Skin of body (tissue), 2 donors: ENCODE results near the gene OR2F1. TPM values are rescaled to one million over a fixed set of nuclear protein-coding genes. Genes with fewer than 3 reads are reported as not detected.
"Not testable (repeated sequence)": the region's sequence is repeated elsewhere in the genome, so short reads cannot be mapped to it uniquely, and the experiment has no call there.

ENCODE experiments used
- DNase-seq: peaks from one replicate; lab custom pipeline; 2025; lab: John Stamatoyannopoulos, UW
- total RNA-seq: library from RNA; depleted of rRNA; stranded (reverse); fragments of >200 nt; gene quantifications from one replicate; pipeline ENCODE4 v1.2.3, GENCODE V29; 2014

OR2F1 gene
- total RNA-seq, 1 donor from 2014 or later = not detected

DNA sequence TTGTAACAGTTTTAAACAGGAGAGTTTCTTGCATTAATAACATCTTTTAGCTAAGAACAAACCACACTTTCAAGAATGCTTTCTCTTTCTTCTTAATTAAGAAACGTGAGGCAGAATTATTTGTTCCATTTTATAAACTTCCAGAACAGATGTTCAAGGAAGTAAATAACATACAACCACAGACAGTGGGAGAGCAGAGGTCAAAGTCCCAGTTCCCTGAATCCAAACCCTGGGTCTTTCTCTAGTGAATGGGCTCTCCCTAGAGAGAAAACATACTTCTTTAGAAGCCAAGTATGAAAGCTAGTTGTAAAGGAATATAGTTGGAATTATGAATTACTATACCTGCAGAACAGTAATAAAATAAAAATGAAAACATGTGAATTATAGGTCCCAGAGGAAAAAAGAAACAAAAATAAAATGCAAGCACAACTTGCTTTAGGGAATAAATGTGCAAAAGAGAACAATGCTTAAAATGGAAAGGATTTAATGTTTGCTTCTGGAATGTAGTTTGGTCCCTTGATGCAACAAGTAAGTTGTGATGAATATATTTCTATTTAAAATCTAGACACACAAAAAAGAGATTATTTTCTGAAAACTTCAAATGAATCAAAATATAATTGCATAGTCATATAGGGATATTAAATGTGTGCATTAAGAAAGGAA is 51.5 kb downstream of the OR2F1 start:
- no peak for DNase-seq

DNA sequence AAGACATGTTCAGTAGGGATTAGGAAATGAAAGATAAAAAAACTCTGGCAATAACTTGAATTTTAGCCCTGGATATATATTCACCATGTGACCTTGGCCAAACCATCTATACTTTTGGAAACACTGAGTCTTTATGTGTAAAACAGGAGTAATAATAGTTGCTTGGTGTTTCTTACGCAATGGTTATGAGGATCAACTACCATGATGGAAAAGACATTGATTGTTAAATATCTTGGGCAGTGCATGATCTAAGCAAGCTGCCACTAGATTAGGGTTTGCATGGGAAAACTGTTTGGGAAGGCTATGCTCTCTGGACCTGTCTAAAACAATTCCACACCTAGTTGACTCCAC is 52.0 kb downstream of the OR2F1 start:
- no peak for DNase-seq

DNA sequence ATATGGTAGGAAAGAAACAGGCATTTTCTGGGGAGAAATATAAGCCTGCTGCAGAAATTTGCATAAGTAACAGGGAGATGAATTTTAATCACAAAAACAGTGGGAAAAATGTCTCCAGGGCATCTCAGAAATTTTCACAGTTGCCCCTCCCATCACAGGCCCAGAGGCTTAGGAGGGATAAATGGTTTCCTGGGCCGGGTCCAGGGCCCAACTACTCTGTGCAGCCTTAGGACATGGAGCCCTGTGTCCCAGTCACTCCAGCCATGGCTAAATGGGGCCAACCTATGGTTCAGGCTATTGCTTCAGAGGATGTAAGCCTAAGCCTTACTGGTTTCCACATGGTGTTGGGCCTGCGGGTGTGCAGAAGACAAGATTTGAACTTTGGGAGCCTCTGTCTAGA is 54.7 kb downstream of the OR2F1 start:
- DNase-seq = no peak

DNA sequence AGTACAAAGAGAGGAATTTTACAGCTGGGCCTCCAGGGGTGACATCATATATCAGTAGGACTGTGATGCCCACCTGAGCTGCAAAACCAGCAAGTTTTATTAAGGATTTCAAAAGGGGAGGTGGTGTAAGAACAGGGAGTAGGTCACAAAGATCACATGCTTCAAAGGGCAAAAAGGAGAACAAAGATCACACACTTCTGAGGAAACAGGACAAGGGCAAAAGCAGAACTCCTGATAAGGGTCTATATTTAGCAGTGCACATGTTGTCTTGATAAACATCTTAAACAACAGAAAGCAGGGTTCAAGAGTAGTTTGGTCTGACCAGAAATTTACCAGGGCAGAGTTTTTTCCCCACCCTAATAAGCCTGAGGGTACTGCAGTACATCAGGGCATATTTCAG is 55.4 kb downstream of the OR2F1 start:
- DNase-seq = not testable (repeated sequence)

DNA sequence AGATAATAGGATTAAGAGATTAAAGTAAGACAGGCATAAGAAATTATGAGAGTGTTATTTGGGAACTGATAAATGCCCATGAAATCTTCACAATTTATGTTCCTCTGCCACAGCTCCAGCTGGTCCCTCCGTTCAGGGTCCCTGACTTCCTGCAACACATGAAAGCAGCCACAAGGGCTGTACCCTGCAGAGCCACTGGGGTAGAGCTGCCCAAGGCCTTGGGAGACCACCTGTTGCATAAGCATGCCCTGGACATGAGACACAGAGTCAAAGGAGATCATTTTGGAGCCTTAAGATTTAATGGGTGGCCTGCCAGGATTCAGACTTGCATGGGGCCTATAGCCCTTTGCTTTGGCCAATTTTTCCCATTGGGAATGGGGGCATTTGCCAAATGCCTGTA is 56.2 kb downstream of the OR2F1 start:
- DNase-seq = not testable (repeated sequence)

DNA sequence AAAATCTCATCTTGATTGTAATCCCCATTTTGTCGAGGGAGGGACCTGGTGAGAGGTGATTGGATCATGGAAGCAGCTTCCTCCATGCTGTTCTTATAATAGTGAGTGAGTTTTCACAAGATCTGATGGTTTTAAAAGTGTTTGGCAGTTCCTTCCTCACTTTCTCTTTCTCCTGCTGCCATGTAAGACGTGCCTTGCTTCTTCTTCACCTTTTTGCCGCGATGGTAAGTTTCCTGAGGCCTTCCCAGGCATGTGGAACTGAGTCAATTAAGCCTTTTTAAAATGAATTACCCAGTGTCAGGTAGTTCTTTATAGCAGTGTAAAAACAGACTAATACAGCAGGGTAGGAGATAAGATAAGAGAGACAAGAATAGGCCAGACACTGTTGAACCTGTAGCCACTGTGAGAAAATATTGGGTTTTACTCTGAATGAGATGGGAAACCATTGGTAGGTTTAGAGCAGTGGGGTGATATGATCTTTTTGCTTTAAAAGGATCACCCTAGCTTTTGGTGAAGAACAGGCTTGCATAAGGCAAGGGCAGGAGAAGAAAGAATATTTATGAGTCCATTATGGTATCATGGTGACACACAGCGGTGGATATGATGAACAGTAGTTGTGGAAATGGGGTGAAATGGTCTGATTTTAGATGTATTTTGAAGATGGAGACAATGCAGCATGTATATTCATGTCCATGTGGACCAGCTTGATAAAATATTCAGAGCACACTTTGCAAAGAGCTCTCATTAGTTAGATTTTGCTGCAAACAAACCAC is 57.0 kb downstream of the OR2F1 start:
- DNase-seq = no peak

Other genes with a start within 250 kb of the OR2F1 start
- gene CTAGE6, start 197.1 kb upstream of the OR2F1 start, total RNA-seq = 1.3 TPM
- 59.4 TPM for gene TCAF1, start 52.7 kb upstream of the OR2F1 start, total RNA-seq
- gene OR2F2, start 19.6 kb upstream of the OR2F1 start, total RNA-seq = not detected
- not detected for gene OR6B1, start 45.5 kb downstream of the OR2F1 start, total RNA-seq
- gene OR2A5, start 94.1 kb downstream of the OR2F1 start, total RNA-seq = not detected
- not detected for gene OR2A25, start 115.0 kb downstream of the OR2F1 start, total RNA-seq
- not detected for gene OR2A12, start 131.4 kb downstream of the OR2F1 start, total RNA-seq
- not detected for gene OR2A2, start 154.7 kb downstream of the OR2F1 start, total RNA-seq
- not detected for gene OR2A14, start 168.3 kb downstream of the OR2F1 start, total RNA-seq
- gene CTAGE4, start 228.6 kb downstream of the OR2F1 start, total RNA-seq = 9.1 TPM
- gene ARHGEF35, start 241.0 kb downstream of the OR2F1 start, total RNA-seq = 10.3 TPM